NCI-H82 (cell line): ENCODE measurements around the gene ACTR5.
A peak's percentile ranks its signal among the peaks of the same experiment; 100 is the strongest.
"Not testable (repeated sequence)": the region's sequence is repeated elsewhere in the genome, so short reads cannot be mapped to it uniquely, and the experiment has no call there.

ENCODE experiments used
- DNase-seq: peaks from one replicate; lab custom pipeline; 2025; lab: John Stamatoyannopoulos, UW

The ACTR5 gene

DNA sequence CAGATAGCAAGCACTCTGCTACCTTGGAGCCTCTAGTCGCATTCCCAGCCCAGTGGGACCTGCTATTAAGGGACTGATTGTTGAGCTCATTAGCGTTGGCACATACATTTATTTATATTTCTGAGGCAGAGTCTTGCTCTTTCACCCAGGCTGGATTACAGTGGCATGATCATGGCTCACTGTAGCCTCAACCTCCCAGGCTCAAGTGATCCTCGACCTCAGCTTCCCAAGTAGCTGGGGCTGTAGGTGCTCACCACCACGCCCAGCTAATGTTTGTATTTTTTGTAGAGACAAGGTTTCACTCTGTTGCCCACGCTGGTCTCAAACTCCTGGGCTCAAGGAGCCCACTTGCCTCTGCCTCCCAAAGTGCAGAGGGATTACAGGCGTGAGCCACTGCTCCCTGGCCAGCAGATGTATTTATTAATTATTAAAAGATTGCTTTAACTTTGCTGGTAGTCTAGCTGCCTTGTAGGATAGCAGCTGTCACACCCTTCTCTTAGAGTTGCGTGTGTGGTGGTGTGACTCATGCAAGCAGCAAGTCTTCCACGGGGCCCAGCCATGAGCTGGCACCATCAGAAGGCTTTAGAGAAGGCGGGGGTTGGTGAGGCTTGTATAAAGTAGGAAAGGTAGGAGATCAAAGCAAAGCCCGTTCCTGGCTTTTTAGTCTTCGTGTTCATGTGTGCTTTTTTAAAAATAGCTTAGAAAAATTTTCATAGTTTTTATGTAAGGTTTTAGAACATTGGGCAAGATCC lies 16.5 kb downstream of the ACTR5 start:
- DNase-seq, result no peak

DNA sequence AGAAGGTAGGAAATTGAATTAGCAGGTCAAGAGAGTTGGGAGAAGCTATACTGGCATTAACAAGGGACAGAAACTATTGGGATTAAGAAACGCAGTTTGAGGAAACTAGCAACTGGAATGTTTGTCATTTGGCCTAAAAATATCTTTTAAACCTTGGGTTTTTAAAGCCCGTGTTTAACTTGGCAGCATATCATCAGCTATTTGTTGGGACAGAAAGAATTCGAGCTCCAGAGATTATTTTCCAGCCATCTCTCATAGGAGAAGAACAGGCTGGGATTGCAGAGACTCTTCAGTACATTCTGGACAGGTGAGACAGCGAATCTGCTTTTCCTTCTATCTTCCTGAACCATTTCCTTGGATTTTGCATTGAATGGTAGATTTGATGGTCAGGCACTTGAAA lies 17.8 kb downstream of the ACTR5 start:
- DNase-seq, result no peak

DNA sequence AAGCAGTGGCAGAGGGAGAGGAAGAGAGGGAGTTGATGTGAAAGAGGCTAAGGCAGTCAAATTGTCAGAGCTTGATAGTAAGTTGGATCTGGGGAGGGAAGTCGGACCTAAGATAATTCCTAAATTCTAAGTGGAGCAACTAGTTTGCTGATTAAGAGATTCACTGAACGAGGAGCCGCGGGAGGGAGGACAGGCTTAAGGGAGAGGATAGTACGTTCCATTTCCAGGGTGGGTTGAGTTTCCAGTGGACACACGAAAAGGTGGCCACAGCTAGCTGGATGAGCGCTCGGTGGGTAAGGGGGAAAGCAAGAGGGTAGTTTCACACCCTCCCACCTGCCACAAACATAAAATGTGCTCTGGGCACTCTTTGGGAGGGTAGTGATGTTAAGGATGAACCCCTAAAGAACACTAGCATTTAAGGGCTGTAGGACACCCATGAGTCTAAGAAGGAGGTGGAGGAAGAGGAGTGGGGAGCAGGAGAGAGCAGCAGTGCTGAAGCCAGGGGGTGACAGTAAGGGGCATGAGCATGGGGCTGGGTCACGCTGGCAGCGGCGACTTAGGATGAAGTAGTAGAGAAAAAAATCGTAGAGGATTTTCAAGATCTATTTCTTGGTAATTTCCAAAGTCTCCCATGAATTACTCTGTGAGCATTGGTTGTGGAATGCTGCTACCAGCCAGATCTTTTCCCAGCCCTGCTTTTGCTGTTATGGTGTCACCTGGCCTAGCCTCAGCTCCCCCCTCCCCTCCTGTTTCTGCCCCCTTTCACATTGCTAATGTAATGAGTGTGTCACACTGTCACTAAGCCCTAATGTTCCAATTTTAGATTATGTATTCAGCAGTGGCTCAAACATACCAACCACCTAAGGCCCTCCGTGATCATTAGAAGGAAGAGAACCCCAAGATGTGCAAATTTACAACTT lies 21.4 kb downstream of the ACTR5 start:
- DNase-seq, result no peak

DNA sequence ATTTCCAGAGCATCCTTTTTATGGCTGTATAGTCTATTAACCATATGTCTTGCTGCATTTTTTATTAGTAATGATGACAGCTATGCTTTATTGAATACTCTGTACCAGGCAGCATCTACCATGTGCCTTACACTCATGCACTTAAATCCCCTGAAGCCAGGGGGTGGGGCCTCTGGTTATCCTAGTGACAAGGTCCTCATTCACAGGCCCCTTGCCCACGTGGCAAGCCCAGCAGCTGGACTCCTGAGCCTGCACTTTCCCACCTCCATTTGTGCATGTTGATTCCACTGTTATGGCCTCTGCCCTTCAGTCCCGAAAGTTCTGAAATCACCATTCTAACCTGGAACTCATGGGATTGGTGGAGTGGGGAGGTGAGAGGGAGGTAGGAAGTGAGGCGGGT lies 22.3 kb downstream of the ACTR5 start:
- DNase-seq, result peak; percentile 37

DNA sequence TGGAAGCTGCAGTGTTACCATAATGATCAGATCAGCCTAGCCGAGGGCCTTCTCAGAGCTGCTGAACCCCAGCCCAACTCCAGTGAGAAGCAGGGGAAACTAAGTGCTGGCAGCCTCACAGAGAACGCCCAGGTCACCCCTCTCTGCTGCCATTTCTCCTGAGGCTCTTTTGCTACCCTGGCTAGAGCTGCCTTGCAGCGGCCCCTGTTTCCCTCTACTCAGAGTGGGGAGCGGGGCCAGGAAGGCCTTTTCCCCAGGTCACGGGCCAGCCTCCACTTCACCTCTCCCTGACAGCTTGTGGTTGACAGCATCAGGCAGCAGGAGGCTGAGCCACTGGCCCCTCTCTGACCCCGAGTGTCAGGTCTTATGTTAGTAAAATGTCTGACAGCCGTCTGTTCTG lies 22.7 kb downstream of the ACTR5 start:
- no peak for DNase-seq

DNA sequence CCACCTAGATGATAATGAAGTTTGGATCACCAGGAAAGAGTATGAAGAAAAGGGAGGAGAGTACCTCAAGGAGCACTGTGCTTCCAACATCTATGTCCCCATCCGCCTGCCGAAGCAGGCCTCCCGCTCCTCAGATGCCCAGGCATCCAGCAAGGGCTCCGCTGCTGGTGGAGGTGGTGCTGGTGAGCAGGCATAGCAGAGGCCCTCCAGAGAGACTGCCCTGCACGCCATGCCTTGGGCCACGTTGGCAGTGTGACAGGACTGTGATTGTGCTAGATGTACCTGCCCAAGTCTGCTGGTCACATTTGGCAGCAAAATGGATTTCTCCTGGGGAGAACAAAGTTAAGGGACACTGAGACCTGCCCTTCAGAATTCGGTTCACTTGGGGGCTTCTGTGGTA lies 23.4 kb downstream of the ACTR5 start:
- no peak for DNase-seq

DNA sequence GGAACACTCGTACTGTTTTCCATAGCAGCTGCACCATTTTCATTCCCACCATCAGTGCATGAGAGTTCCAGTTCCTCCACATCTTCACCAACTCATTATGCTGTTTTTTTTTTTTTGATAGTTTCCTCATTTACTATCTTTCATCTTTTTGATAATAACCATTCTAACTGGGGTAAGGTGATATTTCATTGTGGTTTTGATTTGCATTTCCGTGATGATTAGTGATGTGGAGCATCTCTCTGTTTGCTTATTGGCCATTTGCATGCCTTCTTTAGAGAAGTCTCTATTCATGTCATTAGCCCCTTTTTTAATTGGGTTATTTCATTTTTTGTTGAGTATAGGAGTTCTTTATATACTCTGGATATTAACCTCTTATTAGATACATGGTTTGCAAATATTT lies 25.9 kb downstream of the ACTR5 start:
- no peak for DNase-seq

DNA sequence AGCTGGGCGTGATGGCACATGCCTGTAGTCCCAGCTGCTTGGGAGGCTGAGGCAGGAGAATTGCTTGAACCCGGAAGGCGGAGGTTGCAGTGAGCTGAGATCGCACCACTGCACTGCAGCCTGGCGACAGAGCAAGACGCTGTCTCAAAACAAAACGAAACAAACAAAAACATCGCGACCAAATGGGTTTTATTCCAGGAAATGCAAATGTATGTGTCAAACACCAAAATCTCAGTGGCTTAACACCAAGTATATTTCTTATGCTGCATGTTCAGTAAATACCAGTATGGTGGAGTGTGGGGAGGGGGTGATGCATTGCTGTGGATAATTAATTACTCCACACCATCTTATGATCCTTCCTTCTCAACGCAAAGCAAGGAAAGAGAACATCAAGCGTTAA lies 28.1 kb downstream of the ACTR5 start:
- DNase-seq, result no peak

DNA sequence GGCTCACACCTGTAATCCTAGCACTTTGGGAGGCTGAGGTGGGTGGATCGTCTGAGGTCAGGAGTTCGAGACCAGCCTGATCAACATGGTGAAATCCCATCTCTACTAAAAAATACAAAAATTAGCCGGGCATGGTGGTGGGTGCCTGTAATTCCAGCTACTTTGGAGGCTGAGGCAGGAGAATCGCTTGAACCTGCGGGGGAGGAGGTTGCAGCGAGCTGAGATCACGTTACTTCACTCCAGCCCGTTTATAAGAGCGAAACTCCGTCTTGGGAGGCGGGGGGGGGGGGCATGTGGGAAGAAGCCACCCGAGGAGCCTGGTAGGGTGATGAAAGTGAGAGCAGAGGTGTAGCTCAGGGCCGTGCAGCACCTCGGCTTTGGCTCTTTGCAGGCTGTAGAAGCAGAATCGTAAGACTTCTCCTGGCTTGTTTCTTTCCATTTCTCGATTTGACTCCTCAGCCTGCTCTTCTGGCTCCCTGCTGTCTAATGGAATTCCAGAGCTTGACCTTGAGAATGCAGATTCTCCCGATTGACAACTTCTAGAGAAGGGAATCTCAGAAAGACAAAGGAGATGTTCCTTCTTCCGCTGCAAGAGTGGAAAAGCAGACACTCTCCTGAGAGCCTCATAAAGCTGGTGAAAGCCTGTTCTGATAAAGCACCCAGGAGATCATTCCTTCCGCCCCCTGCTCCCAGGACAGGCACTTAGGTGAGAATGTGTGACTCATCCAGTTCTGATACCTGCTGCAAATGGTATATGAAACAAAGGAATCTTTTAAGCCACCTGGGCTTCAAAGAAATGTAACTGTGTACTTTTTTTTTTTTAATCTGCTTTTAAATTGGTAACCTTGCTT lies 31.2 kb downstream of the ACTR5 start:
- no peak for DNase-seq

DNA sequence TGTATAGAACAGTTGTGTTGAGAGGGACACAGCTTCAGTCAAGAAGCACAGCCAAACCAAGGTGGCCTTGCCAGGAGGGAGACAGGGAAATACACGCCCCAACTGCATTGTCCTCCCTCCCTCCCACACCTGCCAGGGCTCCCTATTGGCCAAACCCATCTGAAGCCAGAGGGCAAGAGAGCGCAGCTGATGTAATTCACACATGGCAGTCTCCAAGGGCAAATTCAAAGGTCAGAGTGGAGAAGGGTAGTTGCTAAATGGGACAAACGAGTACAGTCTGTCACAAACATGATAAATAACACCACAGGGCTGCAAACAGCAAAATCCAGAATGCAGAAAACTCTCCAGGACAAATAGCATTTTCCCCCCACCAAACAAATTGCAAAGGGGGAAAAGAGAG lies 34.0 kb downstream of the ACTR5 start:
- no peak for DNase-seq

DNA sequence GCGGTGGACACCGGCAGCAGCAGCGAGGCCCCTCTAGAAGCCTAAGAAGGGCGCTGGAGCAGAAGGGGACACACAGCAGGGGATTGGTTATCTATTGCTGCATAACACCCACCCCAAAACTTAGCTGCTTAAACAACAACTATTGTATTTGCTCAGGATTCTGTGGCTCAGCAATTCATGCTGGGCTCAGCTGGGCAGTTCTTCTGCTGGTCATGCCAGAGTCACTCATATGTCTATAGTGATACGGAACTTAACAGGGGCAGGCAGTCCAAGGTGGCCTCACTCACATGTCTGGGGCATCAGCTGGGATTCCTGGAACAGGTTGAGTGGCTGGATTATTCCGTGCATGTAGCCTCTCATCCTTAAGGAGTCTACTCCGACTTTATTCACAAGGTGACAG lies 39.6 kb downstream of the ACTR5 start:
- DNase-seq, result no peak

DNA sequence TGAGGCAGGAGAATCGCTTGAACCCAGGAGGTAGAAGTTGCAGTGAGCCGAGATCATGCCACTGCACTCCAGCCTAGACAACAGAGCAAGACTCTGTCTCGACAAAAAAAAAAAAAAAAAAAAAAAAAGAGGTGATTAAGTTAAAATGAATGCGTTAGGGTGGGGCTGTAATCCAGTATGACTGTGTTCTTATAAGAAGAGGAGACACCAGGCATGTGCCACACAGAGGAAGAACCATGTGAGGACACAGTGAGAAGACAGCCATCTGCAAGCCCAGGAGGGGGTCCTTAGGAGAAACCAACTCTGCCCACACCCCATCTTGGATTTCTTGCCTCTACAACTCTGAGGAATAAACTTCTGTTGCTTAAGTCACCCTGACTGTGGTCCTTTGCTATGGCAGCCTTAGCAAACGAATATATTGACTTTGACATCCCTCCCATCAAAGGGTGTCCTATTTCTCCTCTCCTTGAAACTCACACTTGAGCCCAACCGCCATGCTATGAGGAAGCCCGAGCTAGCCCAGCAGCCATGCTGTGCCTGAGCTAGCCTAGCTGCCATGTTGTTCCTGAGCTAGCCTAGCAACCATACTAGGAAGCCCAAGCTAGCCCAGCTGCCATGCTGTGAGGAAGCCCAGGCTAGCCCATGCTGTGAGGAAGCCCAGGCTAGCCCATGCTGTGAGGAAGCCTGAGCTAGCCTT lies 41.4 kb downstream of the ACTR5 start:
- no peak for DNase-seq

DNA sequence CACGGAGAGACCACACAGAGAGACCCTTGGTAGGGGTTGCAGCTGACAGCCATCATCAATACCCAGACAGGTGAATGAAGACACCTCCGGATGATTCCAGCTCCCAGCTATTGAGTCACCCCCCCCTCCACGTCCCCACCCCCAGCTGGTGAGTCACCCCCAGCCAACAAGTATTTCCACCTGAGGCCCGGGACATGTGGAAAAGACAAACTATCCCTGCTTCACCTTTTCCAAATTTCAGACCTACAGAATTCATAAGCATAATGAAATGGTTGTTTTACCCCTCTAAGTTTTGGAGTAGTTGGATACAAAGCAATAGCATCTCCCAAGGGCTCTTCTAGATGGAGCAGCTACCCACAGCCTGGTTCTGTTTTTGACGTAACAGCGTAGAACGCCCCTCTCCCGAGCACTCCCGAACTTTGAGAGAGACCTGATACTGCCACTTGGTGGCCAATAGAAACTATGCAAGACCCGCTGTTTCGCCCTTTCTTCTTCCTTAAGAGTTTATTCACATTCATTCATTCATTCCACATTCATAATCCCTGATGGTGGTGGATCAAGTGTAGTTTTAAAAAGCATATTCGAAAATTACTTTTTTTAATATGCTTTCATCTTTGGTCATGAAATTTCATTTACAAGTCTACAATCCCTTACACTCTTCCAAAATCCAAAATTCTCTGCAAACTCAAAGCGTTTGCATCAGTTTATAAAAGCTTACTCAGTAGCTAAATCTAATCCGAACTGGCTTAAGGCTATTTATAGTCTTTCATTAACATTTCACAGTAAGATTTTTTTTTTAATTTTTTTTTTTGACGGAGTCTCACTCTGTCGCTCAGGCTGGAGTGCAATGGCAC lies 42.2 kb downstream of the ACTR5 start:
- peak; percentile 80 for DNase-seq

DNA sequence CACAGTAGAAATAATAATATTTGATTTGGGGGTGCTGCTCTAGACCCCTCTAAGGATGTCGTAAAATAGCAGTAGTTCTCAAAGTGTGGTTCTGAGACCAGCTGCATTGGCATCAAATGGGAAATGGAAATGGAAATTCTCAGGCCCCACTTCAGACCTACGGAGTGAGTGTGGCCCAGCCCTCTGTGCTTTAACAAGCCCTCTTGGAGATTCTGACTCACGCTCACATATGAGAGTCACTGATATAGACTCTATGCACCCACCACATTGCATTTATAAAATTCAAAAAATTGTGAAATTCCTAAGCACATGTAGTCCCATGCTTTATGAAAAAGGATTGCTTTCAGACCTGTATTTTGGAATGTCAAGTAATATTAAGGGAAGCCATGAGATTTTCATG lies 43.0 kb downstream of the ACTR5 start:
- DNase-seq, result no peak

DNA sequence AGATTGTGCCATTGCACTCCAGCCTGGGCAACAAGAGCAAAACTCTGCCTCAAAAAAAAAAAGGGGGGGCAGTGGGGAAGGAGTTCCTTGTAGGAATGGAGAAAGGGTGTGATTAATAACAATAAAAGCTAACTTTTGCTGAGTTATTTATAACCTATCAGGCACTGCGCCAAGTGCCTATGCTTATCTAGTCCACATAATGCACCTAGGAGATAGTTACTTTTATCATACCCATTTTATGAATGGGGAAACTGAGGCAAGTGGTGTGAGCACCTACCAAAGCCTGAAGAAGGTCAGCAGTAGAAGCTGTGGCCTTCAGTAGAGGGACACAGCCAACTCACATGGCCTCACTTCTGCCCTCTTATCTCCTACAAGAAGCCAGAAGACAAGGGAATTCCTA lies 43.7 kb downstream of the ACTR5 start:
- no peak for DNase-seq

DNA sequence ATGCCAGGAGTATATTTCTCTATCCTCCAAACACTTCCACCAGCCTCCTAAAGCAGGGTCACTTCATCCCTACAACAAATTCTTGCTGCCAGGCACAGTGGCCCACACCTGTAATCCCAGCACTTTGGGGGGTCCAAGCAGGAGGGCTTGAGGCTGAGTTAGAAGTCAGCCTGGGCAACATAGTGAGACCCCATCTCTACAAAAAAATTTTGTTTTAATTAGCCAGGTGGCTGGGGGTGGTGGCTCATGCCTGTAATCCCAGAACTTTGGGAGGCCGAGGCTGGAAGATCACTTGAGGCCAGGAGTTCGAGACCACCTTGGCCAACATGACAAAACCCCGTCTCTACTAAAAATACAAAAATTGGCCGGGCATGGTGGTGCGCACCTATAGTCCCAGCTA lies 45.8 kb downstream of the ACTR5 start:
- not testable (repeated sequence) for DNase-seq

DNA sequence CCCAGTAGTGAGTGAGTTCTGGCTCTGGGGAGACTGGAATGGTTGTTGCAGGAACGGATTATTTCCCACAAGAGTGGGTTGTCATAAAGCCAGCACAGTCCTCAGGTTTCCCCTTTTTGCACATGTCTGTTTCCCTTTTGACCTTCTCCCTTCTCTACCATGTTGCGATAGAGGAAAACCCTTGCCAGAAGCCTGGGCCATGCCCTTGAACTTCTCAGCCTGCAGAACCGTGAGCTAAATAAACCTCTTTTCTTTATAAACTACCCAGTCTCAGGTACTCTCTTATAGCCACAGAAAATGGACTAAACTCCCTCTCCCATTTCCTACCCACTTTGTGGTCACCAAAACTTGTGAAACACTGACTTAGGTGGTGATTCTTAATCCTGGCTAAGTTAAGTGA lies 50.0 kb downstream of the ACTR5 start:
- DNase-seq, result no peak

DNA sequence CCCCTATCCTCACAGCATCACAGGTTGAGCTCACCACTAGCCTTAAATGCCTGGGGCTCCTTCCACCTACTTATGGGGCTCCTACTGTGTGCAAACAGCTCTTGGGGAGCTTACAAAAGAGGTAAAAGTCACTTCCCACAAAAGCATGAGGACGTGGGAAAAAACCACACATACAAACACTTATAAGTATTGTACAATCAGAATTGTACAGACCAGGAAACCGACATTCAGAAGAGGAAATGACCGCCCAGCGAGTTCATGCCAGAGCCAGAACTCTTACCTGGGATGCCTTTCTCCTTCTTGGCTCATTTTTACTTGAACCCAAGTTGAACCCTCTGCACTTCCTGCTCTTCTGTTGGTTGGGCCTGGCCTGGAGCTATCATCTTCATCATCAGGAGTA lies 50.9 kb downstream of the ACTR5 start:
- DNase-seq, result no peak

DNA sequence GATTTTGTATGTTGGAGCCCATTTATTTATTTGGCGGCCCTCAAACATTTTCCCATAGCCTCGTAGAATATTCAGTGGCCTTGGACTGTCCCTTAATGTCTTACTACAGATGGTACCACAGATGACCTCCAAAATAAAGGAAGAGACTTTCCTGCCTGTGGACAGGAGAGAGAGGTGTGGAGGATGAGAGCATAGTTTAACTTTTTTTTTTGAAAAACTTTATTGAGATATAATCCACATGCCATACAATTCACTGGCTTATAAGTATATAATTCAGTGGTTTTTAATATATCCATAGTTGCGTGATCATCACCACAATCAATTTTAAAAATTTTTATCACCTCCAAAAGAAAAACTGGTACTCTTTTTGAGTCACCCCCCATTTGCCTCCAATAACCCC lies 52.6 kb downstream of the ACTR5 start:
- DNase-seq, result no peak

DNA sequence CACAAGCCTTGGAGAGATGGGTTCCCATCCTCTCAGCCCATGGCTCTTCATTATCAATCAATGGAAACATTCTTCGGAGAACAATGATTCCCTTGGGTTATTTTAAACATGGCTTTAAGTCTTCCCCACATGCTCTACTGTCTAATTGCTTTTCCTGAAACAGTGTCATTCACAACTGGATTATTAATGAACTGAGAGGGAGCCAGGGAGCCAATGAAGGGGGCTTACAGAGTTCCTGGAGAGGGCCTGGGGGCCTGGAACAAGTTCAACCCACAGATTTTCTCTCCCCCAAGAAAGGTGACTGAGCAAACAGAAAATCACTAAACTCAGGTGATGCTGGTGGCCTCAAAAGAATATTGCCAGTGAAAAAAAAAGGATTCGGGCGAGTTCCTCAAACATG lies 56.0 kb downstream of the ACTR5 start:
- no peak for DNase-seq
